Right lobe of liver (tissue), 4 donors: ENCODE data around the gene TBRG4.

Experiments used
- CTCF ChIP-seq, 4 donors: fragments of 200-600 bp in 3 of 4; fragments of 450-650 bp in 1 of 4; IDR thresholded peaks; one replicate each; pipeline versions ENCODE4 v1.5.1 to v1.8.0; 2016 to 2022; ENCODE audit warnings: antibody characterized with exemption in 4 of 4, mild to moderate bottlenecking in 2 of 4
- POLR2A ChIP-seq: fragments of 450-650 bp; IDR thresholded peaks from one replicate; pipeline ENCODE4 v1.6.1; 2017; ENCODE audit warnings: antibody characterized with exemption, mild to moderate bottlenecking
- donor health status: DM: no; HTN: no; CAD: no.
- donor health status: DM: no; HTN: no; CAD: no.
- donor health status: DM: no; HTN: yes; CAD: no.

- TF ChIP-seq POLR2A (peak; percentile 93), CTCF (IDR thresholded peaks at IDR 0.05) (peak; percentile 16 to 38 (median 34))
Measured at GRCh38 chr7:45111298-45112223, at the start of gene TBRG4.
